ENCODE results near the gene GPC6.

Gene GPC6

GRCh38 chr13:94088742-94089141, 862.1 kb downstream of the GPC6 start:
- Histone ChIP-seq H4K20me1 (ENCODE audit: insufficient read depth, low read length, poor library complexity, severe bottlenecking) (no peaks in the 10 kb centered on the region), H3K4me3 (ENCODE audit: low read length, poor library complexity, severe bottlenecking) (no peak overlapping the region)

GRCh38 chr13:94090773-94091480, 864.3 kb downstream of the GPC6 start:
- Histone ChIP-seq H3K9ac (ENCODE audit: low read depth, low read length, poor library complexity, severe bottlenecking) (no peak overlapping the region), H3K9me2 (replicated peaks; ENCODE audit: low read depth, low read length) (no peaks in the 10 kb centered on the region), H3K79me2 (ENCODE audit: insufficient read depth, low read length) (no peaks in the 10 kb centered on the region), H3K4me2 (ENCODE audit: low read depth, low read length, poor library complexity, severe bottlenecking) (no peak overlapping the region), H3K4me3 (ENCODE audit: low read length, poor library complexity, severe bottlenecking) (no peak overlapping the region), H3K27me3 (ENCODE audit: insufficient read depth, low read length, poor library complexity, severe bottlenecking) (no peaks in the 10 kb centered on the region), H3K36me3 (ENCODE audit: insufficient read depth, low read length) (no peaks in the 10 kb centered on the region), H3K9me3 (ENCODE audit: insufficient read depth, low read depth, low read length) (peaks cover 6% of the 10 kb centered on the region), H3F3A (ENCODE audit: low read depth) (no peaks in the 10 kb centered on the region), H3K4me1 (ENCODE audit: insufficient read depth, low read length, poor library complexity, severe bottlenecking) (no peaks in the 10 kb centered on the region), H2AFZ (ENCODE audit: low read length) (no peak overlapping the region), H4K20me1 (ENCODE audit: insufficient read depth, low read length, poor library complexity, severe bottlenecking) (no peaks in the 10 kb centered on the region)
- TF ChIP-seq EZH2phosphoT487 (IDR thresholded peaks at IDR 0.05; ENCODE audit: borderline replicate concordance) (no peak), CTCF (conservative IDR thresholded peaks at IDR 0.05; ENCODE audit: low read length) (no peak)

More at GRCh38 chr13:94088742-94089141, 862.1 kb downstream of the GPC6 start:
- H3K4me2 ChIP-seq (ENCODE audit: low read depth, low read length, poor library complexity, severe bottlenecking), result no peak overlapping the region
- no peak overlapping the region for H3K9ac ChIP-seq (ENCODE audit: low read depth, low read length, poor library complexity, severe bottlenecking)
- H3K9me2 ChIP-seq (replicated peaks; ENCODE audit: low read depth, low read length), result no peaks in the 10 kb centered on the region
- no peaks in the 10 kb centered on the region for H3K36me3 ChIP-seq (ENCODE audit: insufficient read depth, low read length)
- no peaks in the 10 kb centered on the region for H3K4me1 ChIP-seq (ENCODE audit: insufficient read depth, low read length, poor library complexity, severe bottlenecking)
- H2AFZ ChIP-seq (ENCODE audit: low read length), result no peak overlapping the region
- no peaks in the 10 kb centered on the region for H3F3A ChIP-seq (ENCODE audit: low read depth)
- H3K27me3 ChIP-seq (ENCODE audit: insufficient read depth, low read length, poor library complexity, severe bottlenecking), result no peaks in the 10 kb centered on the region
- H3K9me3 ChIP-seq (ENCODE audit: insufficient read depth, low read depth, low read length), result peaks cover 6% of the 10 kb centered on the region
- TF ChIP-seq CTCF (conservative IDR thresholded peaks at IDR 0.05; ENCODE audit: low read length) (no peak), EZH2phosphoT487 (IDR thresholded peaks at IDR 0.05; ENCODE audit: borderline replicate concordance) (no peak)
- H3K79me2 ChIP-seq (ENCODE audit: insufficient read depth, low read length), result no peaks in the 10 kb centered on the region

GRCh38 chr13:94093652-94094315, 867.2 kb downstream of the GPC6 start:
- Histone ChIP-seq H3K9me2 (replicated peaks; ENCODE audit: low read depth, low read length) (no peaks in the 10 kb centered on the region), H3K9ac (ENCODE audit: low read depth, low read length, poor library complexity, severe bottlenecking) (no peak overlapping the region), H3K4me2 (ENCODE audit: low read depth, low read length, poor library complexity, severe bottlenecking) (no peak overlapping the region), H3K27me3 (ENCODE audit: insufficient read depth, low read length, poor library complexity, severe bottlenecking) (no peaks in the 10 kb centered on the region), H3F3A (ENCODE audit: low read depth) (no peaks in the 10 kb centered on the region), H3K79me2 (ENCODE audit: insufficient read depth, low read length) (no peaks in the 10 kb centered on the region), H3K9me3 (ENCODE audit: insufficient read depth, low read depth, low read length) (peaks cover 6% of the 10 kb centered on the region), H2AFZ (ENCODE audit: low read length) (no peak overlapping the region), H4K20me1 (ENCODE audit: insufficient read depth, low read length, poor library complexity, severe bottlenecking) (no peaks in the 10 kb centered on the region), H3K4me3 (ENCODE audit: low read length, poor library complexity, severe bottlenecking) (no peak overlapping the region), H3K4me1 (ENCODE audit: insufficient read depth, low read length, poor library complexity, severe bottlenecking) (no peaks in the 10 kb centered on the region), H3K36me3 (ENCODE audit: insufficient read depth, low read length) (no peaks in the 10 kb centered on the region)
- TF ChIP-seq CTCF (conservative IDR thresholded peaks at IDR 0.05; ENCODE audit: low read length) (no peak), EZH2phosphoT487 (IDR thresholded peaks at IDR 0.05; ENCODE audit: borderline replicate concordance) (no peak)
